Natural killer cell (primary cell): ENCODE results near the gene EIF4E. TPM values are rescaled to one million over a fixed set of nuclear protein-coding genes. Genes with fewer than 3 reads are reported as not detected.

Experiments used
- ATAC-seq, 3 donors: fragments of 150-1000 bp in 2 of 3; fragments of 200-7000 bp in 1 of 3; cut with Tn5 transposase; 1 replicate in 1 of 3; 2 replicates in 2 of 3; pipeline ENCODE4 v1.10.0; 2021; ENCODE audit warnings: mild to moderate bottlenecking in 2 of 3, moderate library complexity in 2 of 3
- DNase-seq, 2 donors: peaks; one replicate each; pipeline versions ENCODE4 v3.0.0 to v3.0.0-alpha.2; 2013 to 2021; ENCODE audit warnings: mixed read lengths in 1 of 2
- H3K27ac ChIP-seq: one replicate; pipeline ENCODE4 v1.5.1; 2013; ENCODE audit warnings: mild to moderate bottlenecking, low read length
- H3K27me3 ChIP-seq: one replicate; pipeline ENCODE4 v1.6.1; 2013; ENCODE audit warnings: low read length; ENCODE audit not compliant: control insufficient read depth, insufficient read depth
- H3K36me3 ChIP-seq: one replicate; pipeline ENCODE4 v1.6.1; 2013; ENCODE audit warnings: low read length; ENCODE audit not compliant: control insufficient read depth, insufficient read depth
- H3K4me1 ChIP-seq: one replicate; pipeline ENCODE4 v1.6.1; 2013; ENCODE audit warnings: low read length; ENCODE audit not compliant: control insufficient read depth, insufficient read depth
- H3K4me3 ChIP-seq: one replicate; pipeline ENCODE4 v1.5.1; 2013; ENCODE audit warnings: low read length
- H3K9me3 ChIP-seq: one replicate; pipeline ENCODE4 v1.6.1; 2013; ENCODE audit warnings: low read length; ENCODE audit not compliant: control insufficient read depth, insufficient read depth
- H3K27ac Mint-ChIP-seq, 2 donors: one replicate each; pipeline ENCODE4 v1.8.0; 2022; ENCODE audit warnings: mild to moderate bottlenecking in 2 of 2, mixed read lengths in 2 of 2, moderate library complexity in 1 of 2
- H3K27me3 Mint-ChIP-seq, 2 donors: one replicate each; pipeline ENCODE4 v1.8.0; 2022; ENCODE audit warnings: low read depth in 2 of 2, mixed read lengths in 2 of 2
- H3K36me3 Mint-ChIP-seq: one replicate; pipeline ENCODE4 v1.8.0; 2022; ENCODE audit warnings: mixed read lengths
- H3K4me1 Mint-ChIP-seq, 2 donors: one replicate each; pipeline ENCODE4 v1.8.0; 2022; ENCODE audit warnings: mixed read lengths in 2 of 2
- H3K4me3 Mint-ChIP-seq: one replicate; pipeline ENCODE4 v1.8.0; 2022; ENCODE audit warnings: mild to moderate bottlenecking, moderate library complexity, mixed read lengths
- H3K9me3 Mint-ChIP-seq, 2 donors: one replicate each; pipeline ENCODE4 v1.8.0; 2022; ENCODE audit warnings: mixed read lengths in 2 of 2
- CTCF ChIP-seq: fragments of 200-600 bp; IDR thresholded peaks from one replicate; pipeline ENCODE4 v1.8.0; 2022; ENCODE audit warnings: antibody characterized with exemption
- WGBS: methylation state at CpG from one replicate; pipeline ENCODE4 v1.1.7; 2013; ENCODE audit warnings: missing lambda C conversion rate; ENCODE audit not compliant: insufficient coverage; 5-methylcytosine and 5-hydroxymethylcytosine counted together
- intact Hi-C: fragments of 100-400 bp; cut with micrococcal nuclease; formaldehyde crosslinking; loops from one replicate; pipeline ENCODE4 v1.14.2; 2022
- total RNA-seq, 4 donors: library from RNA; stranded (reverse); fragments of 120-200 nt in 1 of 4; gene quantifications; one replicate each; pipeline versions ENCODE4 v1.2.3 to v1.2.4, GENCODE V29; 2013 to 2022

Gene EIF4E
- total RNA-seq, 3 donors from 2014 or later (not counting 1 experiment from before 2014, with no cell fraction given), result 67.4 to 92.4 (median 75.5) TPM

- 93% methylated on average over 4 of the region's 5 CpGs for WGBS
- peaks cover 7 to 9% of the 10 kb centered on the region in 2 donors for H3K27me3 Mint-ChIP-seq
- intact Hi-C loops, result no loop called here
- Histone ChIP-seq H3K36me3 (no peaks in the 10 kb centered on the region), H3K27me3 (no peaks in the 10 kb centered on the region), H3K4me1 (no peaks in the 10 kb centered on the region), H3K4me3 (no peak overlapping the region), H3K27ac (no peak overlapping the region), H3K9me3 (no peaks in the 10 kb centered on the region)
- DNase-seq (no peak), ATAC-seq (no peak)
- TF ChIP-seq CTCF, result no peak
- H3K4me1 Mint-ChIP-seq, result no peaks in the 10 kb centered on the region
- H3K27ac Mint-ChIP-seq, result no peak overlapping the region
- H3K9me3 Mint-ChIP-seq, result no peaks in the 10 kb centered on the region
- no peaks in the 10 kb centered on the region for H3K36me3 Mint-ChIP-seq
- H3K4me3 Mint-ChIP-seq, result no peak overlapping the region
Measured at GRCh38 chr4:98963538-98964433, 34.9 kb upstream of the EIF4E start.

- ATAC-seq (no peak), DNase-seq (no peak)
- no peak for TF ChIP-seq CTCF
- Histone ChIP-seq H3K27ac (no peak overlapping the region), H3K9me3 (no peaks in the 10 kb centered on the region), H3K4me3 (no peak overlapping the region), H3K4me1 (no peaks in the 10 kb centered on the region), H3K36me3 (no peaks in the 10 kb centered on the region), H3K27me3 (no peaks in the 10 kb centered on the region)
- H3K27me3 Mint-ChIP-seq, result peaks cover 7 to 9% of the 10 kb centered on the region in 2 donors
- no peak overlapping the region for H3K4me3 Mint-ChIP-seq
- H3K9me3 Mint-ChIP-seq, result no peaks in the 10 kb centered on the region
- 100% methylated on average over 1 of the region's 2 CpGs for WGBS
- H3K4me1 Mint-ChIP-seq, result no peaks in the 10 kb centered on the region
- no peak overlapping the region for H3K27ac Mint-ChIP-seq
- no peaks in the 10 kb centered on the region for H3K36me3 Mint-ChIP-seq
- intact Hi-C loops, result no loop called here
Measured at GRCh38 chr4:98961770-98962169, 32.8 kb upstream of the EIF4E start.

- H3K27ac ChIP-seq, result no peak overlapping the region
- no peaks in the 10 kb centered on the region for H3K4me1 ChIP-seq
- ATAC-seq, result no peak
- TF ChIP-seq CTCF, result no peak
- no peaks in the 10 kb centered on the region for H3K4me1 Mint-ChIP-seq
- H3K27ac Mint-ChIP-seq, result no peak overlapping the region
- no peaks in the 10 kb centered on the region for H3K9me3 Mint-ChIP-seq
- intact Hi-C loops, result no loop called here
- H3K36me3 ChIP-seq, result no peaks in the 10 kb centered on the region
- WGBS, result 93% methylated on average over 2 of the region's 2 CpGs
- no peaks in the 10 kb centered on the region for H3K27me3 ChIP-seq
- H3K27me3 Mint-ChIP-seq, result peaks cover 10 to 14% of the 10 kb centered on the region in 2 donors
- H3K4me3 Mint-ChIP-seq, result no peak overlapping the region
- H3K36me3 Mint-ChIP-seq, result no peaks in the 10 kb centered on the region
- no peaks in the 10 kb centered on the region for H3K9me3 ChIP-seq
- DNase-seq, result no peak
- H3K4me3 ChIP-seq, result no peak overlapping the region
Measured at GRCh38 chr4:98959411-98959810, 30.5 kb upstream of the EIF4E start.
